ENCODE measurements around the gene SRRM4.

- TF ChIP-seq CTCF (IDR thresholded peaks at IDR 0.05 in 4 of 5, conservative IDR thresholded peaks at IDR 0.05 in 1 of 5) = no peak
- TF ChIP-seq POLR2A (IDR thresholded peaks at IDR 0.05) = no peak
Observed at GRCh38 chr12:119090276-119090675, 108.9 kb downstream of the SRRM4 start.
